ENCODE results near the gene PICALM. TPM values are rescaled to one million over a fixed set of nuclear protein-coding genes. Genes with fewer than 3 reads are reported as not detected.

Gene PICALM
- total RNA-seq, 2 donors from 2014 or later, result 166 to 286 TPM

- no peak for TF ChIP-seq CTCF (IDR thresholded peaks at IDR 0.05)
- Histone ChIP-seq H3K9me3 (no peaks in the 10 kb centered on the region), H3K4me1 (peaks cover 0 to 45% of the 10 kb centered on the region in 2 donors), H3K36me3 (no peaks in the 10 kb centered on the region), H3K4me3 (no peak overlapping the region), H3K27ac (no peak overlapping the region), H3K27me3 (no peaks in the 10 kb centered on the region)
- no peak for DNase-seq (ENCODE audit: low spot score)
These were observed 118.4 kb downstream of the PICALM start for GRCh38 chr11:85950317-85951048.

GRCh38 chr11:85949798-85950197 is 119.1 kb downstream of the PICALM start:
- no peak overlapping the region for H3K27ac ChIP-seq
- DNase-seq (ENCODE audit: low spot score), result no peak
- H3K36me3 ChIP-seq, result no peaks in the 10 kb centered on the region
- no peak overlapping the region for H3K4me3 ChIP-seq
- H3K9me3 ChIP-seq, result no peaks in the 10 kb centered on the region
- no peaks in the 10 kb centered on the region for H3K27me3 ChIP-seq
- peaks cover 0 to 38% of the 10 kb centered on the region in 2 donors for H3K4me1 ChIP-seq
- TF ChIP-seq CTCF (IDR thresholded peaks at IDR 0.05), result no peak

GRCh38 chr11:85948884-85949283 is 120.0 kb downstream of the PICALM start:
- H3K27ac ChIP-seq, result no peak overlapping the region
- H3K4me3 ChIP-seq, result no peak overlapping the region
- TF ChIP-seq CTCF (IDR thresholded peaks at IDR 0.05), result no peak
- H3K9me3 ChIP-seq, result no peaks in the 10 kb centered on the region
- no peaks in the 10 kb centered on the region for H3K27me3 ChIP-seq
- peaks cover 0 to 31% of the 10 kb centered on the region in 2 donors for H3K4me1 ChIP-seq
- no peak for DNase-seq (ENCODE audit: low spot score)
- no peaks in the 10 kb centered on the region for H3K36me3 ChIP-seq

- no peak for DNase-seq (ENCODE audit: low spot score)
- H3K4me3 ChIP-seq, result no peak overlapping the region
- peak overlapping the region; percentile 41 to 53 for H3K27ac ChIP-seq
- no peaks in the 10 kb centered on the region for H3K9me3 ChIP-seq
- H3K4me1 ChIP-seq, result peaks cover 0 to 31% of the 10 kb centered on the region in 2 donors
- H3K27me3 ChIP-seq, result no peaks in the 10 kb centered on the region
- no peaks in the 10 kb centered on the region for H3K36me3 ChIP-seq
- no peak for TF ChIP-seq CTCF (IDR thresholded peaks at IDR 0.05)
These were observed 121.2 kb downstream of the PICALM start for GRCh38 chr11:85947431-85948272.

GRCh38 chr11:85946221-85946620 is 122.7 kb downstream of the PICALM start:
- no peak overlapping the region for H3K27ac ChIP-seq

More at GRCh38 chr11:85946221-85946620, 122.7 kb downstream of the PICALM start:
- no peak for TF ChIP-seq CTCF (IDR thresholded peaks at IDR 0.05)
- no peak overlapping the region for H3K4me3 ChIP-seq
- no peaks in the 10 kb centered on the region for H3K27me3 ChIP-seq
- DNase-seq (ENCODE audit: low spot score), result no peak
- no peaks in the 10 kb centered on the region for H3K9me3 ChIP-seq
- H3K4me1 ChIP-seq, result peaks cover 0 to 31% of the 10 kb centered on the region in 2 donors
- no peaks in the 10 kb centered on the region for H3K36me3 ChIP-seq

Data from right atrium auricular region (tissue), 2 donors.